GM21360 (cell line): ENCODE data around the gene ZBTB33.

Experiments used
- ATAC-seq: cut with Tn5 transposase; IDR thresholded peaks from one replicate; pipeline ENCODE4 v1.9.1; 2021; ENCODE audit warnings: mild to moderate bottlenecking, moderate library complexity; ENCODE audit not compliant: unreplicated experiment

ZBTB33 gene

DNA sequence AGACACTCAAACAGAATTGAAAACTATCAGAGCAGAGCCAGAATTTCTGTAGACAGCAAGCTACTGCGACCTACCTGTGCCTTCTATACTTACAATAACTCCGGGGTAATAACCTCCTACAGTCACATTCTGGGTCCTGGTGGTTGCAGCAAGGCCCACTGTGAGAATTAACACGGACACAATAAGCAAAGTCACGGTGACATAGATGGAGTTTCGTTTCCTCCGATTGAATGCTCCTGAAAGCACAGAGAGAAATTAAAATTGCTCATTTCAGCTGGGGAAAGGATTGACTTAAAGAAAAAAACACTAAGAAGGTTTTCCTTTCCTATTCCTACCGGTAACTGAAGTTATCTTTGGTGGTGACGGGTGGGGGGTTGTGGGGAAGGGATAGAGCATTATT lies 53.6 kb downstream of the ZBTB33 start:
- no peak for ATAC-seq

DNA sequence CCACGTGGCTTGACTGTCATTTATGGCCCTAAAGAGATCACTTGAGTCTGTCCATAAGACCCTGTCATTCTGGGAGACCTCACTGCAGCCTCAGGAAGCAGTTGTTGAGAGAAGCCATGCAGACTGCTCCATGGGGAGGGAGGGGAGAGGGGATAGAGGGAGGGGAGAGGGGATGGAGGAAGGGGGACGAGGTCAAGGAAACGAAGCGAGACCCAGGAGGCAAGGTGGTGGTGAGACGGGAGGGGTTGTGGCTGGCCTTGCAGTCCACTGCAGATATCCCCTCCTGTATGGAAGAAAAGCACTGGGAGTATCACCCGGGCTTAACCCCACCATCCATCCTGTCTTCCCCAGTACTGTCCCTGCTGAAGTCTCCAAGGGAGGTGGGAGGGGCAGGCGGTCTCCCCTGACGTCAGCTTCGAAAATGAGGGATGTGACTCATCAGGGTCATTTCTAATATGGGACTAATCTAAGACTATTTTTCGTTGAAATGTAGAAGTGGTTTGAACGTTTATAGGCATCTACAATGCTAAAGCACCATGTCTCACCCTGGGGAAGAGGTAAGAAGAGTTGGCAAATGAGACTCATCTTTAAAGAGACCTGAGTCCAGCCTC lies 55.0 kb downstream of the ZBTB33 start:
- ATAC-seq: no peak

- no peak for ATAC-seq
Measured at GRCh38 chrX:120306630-120307029, 56.0 kb downstream of the ZBTB33 start.
